Breast epithelium (tissue), 4 donors: ENCODE data around the gene HACD2. TPM values are rescaled to one million over a fixed set of nuclear protein-coding genes. Genes with fewer than 3 reads are reported as not detected.

ENCODE experiments used
- DNase-seq, 2 donors: peaks; one replicate each; pipeline ENCODE4 v3.0.0-alpha.2; 2019; ENCODE audit warnings: low spot score in 2 of 2
- H3K27ac ChIP-seq, 2 donors: fragments of 200-600 bp; sonication (generic) in 1 of 2; one replicate each; pipeline ENCODE4 v1.5.1; 2016 to 2019; ENCODE audit warnings: mild to moderate bottlenecking in 1 of 2
- H3K27me3 ChIP-seq, 2 donors: fragments of 200-600 bp; sonication (generic) in 1 of 2; one replicate each; pipeline versions ENCODE4 v1.5.1 to v1.6.0; 2017 to 2019; ENCODE audit warnings: control low read depth in 1 of 2, mild to moderate bottlenecking in 1 of 2
- H3K36me3 ChIP-seq: fragments of 200-600 bp; one replicate; pipeline ENCODE4 v1.5.1; 2019
- H3K4me1 ChIP-seq, 2 donors: fragments of 200-600 bp; sonication (generic); one replicate each; pipeline ENCODE4 v1.5.1; 2016 to 2019; ENCODE audit warnings: control low read depth in 1 of 2
- H3K4me3 ChIP-seq, 3 donors: fragments of 200-600 bp; sonication (generic); 1 replicate in 2 of 3; 2 replicates in 1 of 3; pipeline ENCODE4 v1.5.1; 2016 to 2019; ENCODE audit warnings: mild to moderate bottlenecking in 3 of 3, moderate library complexity in 2 of 3
- H3K9me3 ChIP-seq, 2 donors: fragments of 200-600 bp; sonication (generic) in 1 of 2; one replicate each; pipeline ENCODE4 v1.5.1; 2016 to 2019; ENCODE audit warnings: control low read depth in 1 of 2
- CTCF ChIP-seq, 3 donors: fragments of 450-650 bp; IDR thresholded peaks; one replicate each; pipeline ENCODE4 v1.5.1; 2016 to 2017; ENCODE audit warnings: antibody characterized with exemption in 3 of 3, mild to moderate bottlenecking in 3 of 3, moderate library complexity in 3 of 3
- POLR2A ChIP-seq: fragments of 450-650 bp; IDR thresholded peaks from one replicate; pipeline ENCODE4 v1.6.1; 2016; ENCODE audit warnings: antibody characterized with exemption, mild to moderate bottlenecking, moderate library complexity
- POLR2AphosphoS5 ChIP-seq, 3 donors: sonication (generic); formaldehyde crosslinking; IDR thresholded peaks; one replicate each; pipeline ENCODE4 v1.6.1; 2017; ENCODE audit warnings: antibody characterized with exemption in 3 of 3
- intact Hi-C: fragments of 100-400 bp; cut with DNase I; formaldehyde crosslinking; loops from one replicate; pipeline ENCODE4 v1.15.1; 2023; ENCODE audit warnings: low total_unique reads
- total RNA-seq, 3 donors: library from RNA; depleted of rRNA; stranded (reverse); fragments of >200 nt; gene quantifications; one replicate each; pipeline ENCODE4 v1.1.0, GENCODE V29; 2016

The HACD2 gene
- total RNA-seq, 3 donors from 2014 or later = 29.5 to 61.0 (median 55.9) TPM

GRCh38 chr3:123584284-123584987 lies 417 bp downstream of the HACD2 start:
- Histone ChIP-seq H3K27me3 (no peaks in the 10 kb centered on the region), H3K27ac (peak overlapping the region; percentile 93 to 94), H3K36me3 (no peaks in the 10 kb centered on the region), H3K4me1 (peaks cover 0 to 4% of the 10 kb centered on the region in 2 donors), H3K9me3 (no peaks in the 10 kb centered on the region), H3K4me3 (peak overlapping the region; percentile 87 to 98 (median 94))
- TF ChIP-seq POLR2A = no peak
- TF ChIP-seq CTCF (IDR thresholded peaks at IDR 0.05) = no peak
- no peak for TF ChIP-seq POLR2AphosphoS5 (IDR thresholded peaks at IDR 0.05)
- intact Hi-C loops = no loop called here
- DNase-seq = peak; percentile 34 to 58

- DNase-seq = no peak
- TF ChIP-seq CTCF (IDR thresholded peaks at IDR 0.05) (no peak), POLR2AphosphoS5 (IDR thresholded peaks at IDR 0.05) (no peak), POLR2A (no peak)
- H3K27ac ChIP-seq = no peak overlapping the region
- no peaks in the 10 kb centered on the region for H3K36me3 ChIP-seq
- H3K4me1 ChIP-seq = peaks cover 0 to 4% of the 10 kb centered on the region in 2 donors
- H3K9me3 ChIP-seq = no peaks in the 10 kb centered on the region
- H3K4me3 ChIP-seq = peak overlapping the region in 2 of 3 donors; percentile 87 to 98
- no peaks in the 10 kb centered on the region for H3K27me3 ChIP-seq
- intact Hi-C loops = no loop called here
Observed at GRCh38 chr3:123583561-123583960, 1.3 kb downstream of the HACD2 start.

GRCh38 chr3:123582315-123582714 lies 2.5 kb downstream of the HACD2 start:
- H3K27me3 ChIP-seq = no peaks in the 10 kb centered on the region
- no peaks in the 10 kb centered on the region for H3K9me3 ChIP-seq
- intact Hi-C loops = no loop called here
- no peak overlapping the region for H3K4me3 ChIP-seq
- H3K4me1 ChIP-seq = peaks cover 0 to 4% of the 10 kb centered on the region in 2 donors
- no peak for DNase-seq
- no peaks in the 10 kb centered on the region for H3K36me3 ChIP-seq
- TF ChIP-seq POLR2AphosphoS5 (IDR thresholded peaks at IDR 0.05) (no peak), POLR2A (no peak), CTCF (IDR thresholded peaks at IDR 0.05) (no peak)
- no peak overlapping the region for H3K27ac ChIP-seq

- Histone ChIP-seq H3K27ac (no peak overlapping the region), H3K36me3 (no peaks in the 10 kb centered on the region), H3K27me3 (no peaks in the 10 kb centered on the region), H3K4me3 (no peak overlapping the region), H3K4me1 (no peaks in the 10 kb centered on the region), H3K9me3 (no peaks in the 10 kb centered on the region)
- TF ChIP-seq POLR2A (no peak), CTCF (IDR thresholded peaks at IDR 0.05) (no peak), POLR2AphosphoS5 (IDR thresholded peaks at IDR 0.05) (no peak)
- intact Hi-C loops = no loop called here
- no peak for DNase-seq
Observed at GRCh38 chr3:123576122-123576521, 8.7 kb downstream of the HACD2 start.

- H3K27me3 ChIP-seq = no peaks in the 10 kb centered on the region
Observed at GRCh38 chr3:123571973-123572365, 12.9 kb downstream of the HACD2 start.

More at GRCh38 chr3:123571973-123572365, 12.9 kb downstream of the HACD2 start:
- Histone ChIP-seq H3K4me1 (no peaks in the 10 kb centered on the region), H3K9me3 (no peaks in the 10 kb centered on the region), H3K4me3 (no peak overlapping the region), H3K36me3 (no peaks in the 10 kb centered on the region), H3K27ac (no peak overlapping the region)
- intact Hi-C loops = no loop called here
- DNase-seq = no peak
- TF ChIP-seq CTCF (IDR thresholded peaks at IDR 0.05) = no peak
- TF ChIP-seq POLR2AphosphoS5 (IDR thresholded peaks at IDR 0.05) = no peak
- no peak for TF ChIP-seq POLR2A
